OCI-M2 (cell line): ENCODE results near the gene PPM1L.

ENCODE experiments used
- DNase-seq: peaks from one replicate; lab custom pipeline; 2025; ENCODE audit not compliant: unreplicated experiment; lab: John Stamatoyannopoulos, UW

The PPM1L gene

DNA sequence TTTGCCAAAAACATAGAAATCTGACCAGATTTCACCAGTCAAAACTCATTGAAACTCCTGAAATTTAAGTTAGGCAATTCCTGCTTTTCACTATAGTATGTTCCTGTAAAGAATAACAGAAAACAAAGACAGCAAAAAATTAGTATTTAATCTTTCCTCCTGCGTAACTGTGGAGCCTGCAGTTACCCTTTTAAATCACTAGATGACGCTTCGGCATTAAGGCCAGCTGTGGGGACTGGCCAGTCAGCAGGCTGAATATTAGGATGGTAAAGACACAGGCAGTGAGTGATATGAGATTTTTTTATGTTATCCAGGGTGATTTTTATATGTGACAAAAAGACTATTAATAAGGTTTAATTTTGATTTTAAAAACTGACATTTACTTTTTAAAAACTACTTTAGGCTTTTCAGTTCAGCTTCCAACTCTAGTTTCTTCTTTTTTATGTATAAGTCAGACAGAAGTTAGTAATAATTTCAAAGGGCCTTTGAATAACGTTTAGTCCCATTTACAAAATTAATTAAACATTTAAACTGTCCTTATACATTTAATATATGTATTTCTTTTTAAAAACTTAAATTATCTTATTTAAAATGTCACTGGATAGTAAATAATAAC, 165.1 kb downstream of the PPM1L start:
- no peak for DNase-seq

DNA sequence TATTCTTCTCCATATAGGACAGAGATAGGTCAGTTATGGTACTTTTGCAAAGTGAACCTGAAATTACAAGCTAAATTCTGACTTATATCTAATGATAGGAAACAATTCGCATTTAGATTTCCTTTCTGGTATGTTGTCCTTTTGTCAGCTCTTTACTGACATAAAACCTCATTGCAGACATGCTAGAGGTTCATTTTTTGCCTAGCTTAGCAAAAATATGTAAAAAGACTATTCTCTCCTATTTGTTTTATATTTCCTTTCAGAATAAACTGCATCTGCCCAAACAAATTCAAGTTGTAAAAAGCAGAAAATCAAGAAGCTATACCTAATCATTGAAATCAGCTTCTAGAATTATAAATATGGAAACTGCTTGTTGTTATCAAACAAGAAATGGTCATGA, 168.7 kb downstream of the PPM1L start:
- DNase-seq: no peak

DNA sequence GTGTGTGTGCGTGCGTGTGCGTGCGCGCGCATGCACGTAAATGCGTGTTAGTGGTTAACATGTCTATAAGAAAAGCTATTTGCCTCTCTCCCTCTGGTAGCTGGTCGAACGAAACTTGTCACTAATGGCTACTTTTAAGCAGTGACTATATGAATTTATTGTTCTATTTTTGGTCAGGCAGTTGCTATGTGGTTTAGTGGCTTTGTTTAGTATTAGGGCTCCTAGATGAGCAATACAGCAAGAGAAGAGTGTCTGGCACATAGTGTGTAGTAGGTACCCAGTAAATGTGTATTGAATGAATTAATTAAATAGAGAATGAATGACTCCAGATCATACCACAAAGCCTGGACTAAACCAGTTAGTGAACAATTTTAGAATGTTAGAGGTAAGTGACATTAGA, 171.6 kb downstream of the PPM1L start:
- DNase-seq: no peak

DNA sequence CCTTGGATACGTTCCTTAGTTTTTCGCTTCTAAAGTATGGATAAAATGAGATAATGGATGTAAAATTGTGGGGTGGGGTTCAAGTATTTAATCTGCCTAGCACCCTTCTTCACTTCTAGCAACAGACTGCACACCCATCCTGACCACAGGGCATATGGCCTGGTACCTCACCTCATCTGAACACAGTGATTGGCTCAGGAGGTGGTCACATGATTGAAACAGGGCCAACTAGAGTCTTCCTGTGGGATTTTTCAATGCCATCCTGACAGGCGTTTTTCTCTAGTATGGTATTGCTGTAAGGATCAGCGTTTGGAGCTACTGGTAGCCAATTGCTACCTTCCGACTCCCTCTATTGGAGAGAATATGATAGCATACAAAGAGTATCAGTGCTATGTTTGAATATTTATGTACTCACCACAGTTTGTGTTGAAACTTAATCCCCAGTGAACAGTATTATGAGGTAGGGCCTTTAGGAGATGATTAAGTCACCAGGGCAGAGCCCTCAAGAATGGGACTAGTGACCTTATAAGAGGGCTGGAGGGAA, 172.2 kb downstream of the PPM1L start:
- DNase-seq: no peak

DNA sequence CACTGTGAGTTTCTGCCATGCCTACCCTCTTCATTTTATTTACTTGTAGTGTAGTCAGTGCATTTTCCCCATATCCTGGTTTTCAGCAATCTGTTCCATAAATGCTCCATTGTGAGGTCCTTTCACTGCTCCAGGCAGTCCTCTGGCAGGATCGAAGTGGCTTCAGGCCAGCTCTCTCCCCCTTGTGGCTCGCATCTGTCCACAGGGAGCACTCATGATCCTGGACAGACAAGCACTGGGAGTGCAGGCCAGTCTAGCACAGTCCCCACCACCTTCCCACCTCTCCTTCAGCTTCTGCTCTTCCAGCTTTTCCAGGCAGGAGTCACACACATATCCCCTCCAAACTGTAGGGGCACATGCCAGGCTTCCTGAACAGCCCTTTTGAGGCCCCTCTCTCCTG, 173.6 kb downstream of the PPM1L start:
- no peak for DNase-seq

DNA sequence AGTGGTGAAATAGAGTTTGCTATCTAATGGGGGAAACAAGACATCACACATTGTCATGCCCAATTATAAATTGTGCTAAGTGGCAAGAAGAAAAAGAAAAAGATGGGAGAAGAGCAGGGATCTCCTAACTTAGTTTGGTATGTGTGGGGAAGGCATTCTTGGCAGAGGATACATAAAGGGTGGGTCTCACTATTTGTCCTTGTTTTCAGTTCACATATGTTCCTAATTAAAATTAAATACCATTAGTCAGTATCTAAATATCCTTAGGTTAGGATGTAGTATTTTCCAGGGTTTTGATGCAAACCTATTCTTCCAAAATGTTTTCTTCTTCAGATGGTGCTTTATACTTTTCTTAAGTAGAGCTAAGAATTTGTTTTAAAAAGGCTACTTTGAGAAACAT, 175.4 kb downstream of the PPM1L start:
- DNase-seq: no peak

DNA sequence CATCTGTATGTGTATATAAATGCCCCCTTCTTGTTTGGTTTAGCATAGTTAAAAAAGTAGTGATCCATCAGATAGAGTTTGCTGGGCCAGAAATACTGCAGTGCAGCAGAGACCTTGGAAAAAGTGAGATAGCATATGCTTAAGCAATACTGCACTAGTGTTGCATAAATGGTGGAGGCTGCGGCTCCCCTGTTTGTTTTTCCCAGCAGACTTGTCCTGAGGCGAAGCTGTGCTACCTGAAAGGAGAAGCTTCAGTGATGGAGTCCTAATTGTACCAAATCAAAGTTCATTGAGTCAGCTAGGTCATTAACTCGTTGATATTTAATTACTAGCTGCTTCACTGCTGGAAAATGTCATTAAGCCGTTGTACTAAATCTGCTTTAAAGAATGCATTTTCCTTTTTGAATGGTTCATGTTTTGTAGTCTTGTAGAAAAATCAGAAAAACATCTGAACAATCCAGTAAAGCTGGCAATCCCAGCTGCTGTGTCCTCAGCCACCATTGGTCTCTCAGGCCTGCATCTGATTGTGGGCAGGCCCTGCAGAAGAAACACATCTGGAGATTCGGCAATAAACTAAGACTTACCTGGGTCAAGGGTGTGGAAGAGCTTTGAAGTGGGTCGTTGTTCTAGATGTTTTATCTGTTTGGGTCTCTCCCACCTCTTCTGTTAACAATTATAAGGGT, 179.5 kb downstream of the PPM1L start:
- no peak for DNase-seq

DNA sequence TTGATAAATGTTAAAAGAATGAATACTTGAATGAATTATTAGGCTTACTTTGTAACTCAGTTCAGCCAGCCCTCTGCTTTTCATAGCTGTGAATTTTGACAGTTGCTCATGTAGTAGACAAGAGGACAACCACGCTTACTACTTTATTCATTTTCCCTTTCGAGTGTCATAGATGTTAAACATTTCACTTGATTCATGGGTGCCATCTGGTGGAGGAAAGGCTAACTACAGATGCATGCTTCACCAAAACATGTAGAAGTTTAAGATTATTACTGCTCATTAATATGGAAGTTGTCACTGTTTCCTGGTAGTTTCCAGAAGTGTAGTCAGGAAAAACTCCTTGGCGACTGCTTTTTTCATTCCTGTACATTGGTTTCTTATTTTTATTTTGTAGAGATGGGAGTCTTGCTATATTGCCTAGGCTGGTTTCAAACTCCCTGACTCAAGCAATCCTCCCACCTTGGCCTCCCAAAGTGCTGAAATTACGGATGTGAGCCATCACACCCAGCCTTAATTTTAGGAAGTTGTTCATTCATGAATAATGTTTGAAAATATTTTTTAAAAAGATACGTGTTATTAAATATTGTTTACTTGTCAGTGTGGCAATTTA, 186.0 kb downstream of the PPM1L start:
- no peak for DNase-seq

DNA sequence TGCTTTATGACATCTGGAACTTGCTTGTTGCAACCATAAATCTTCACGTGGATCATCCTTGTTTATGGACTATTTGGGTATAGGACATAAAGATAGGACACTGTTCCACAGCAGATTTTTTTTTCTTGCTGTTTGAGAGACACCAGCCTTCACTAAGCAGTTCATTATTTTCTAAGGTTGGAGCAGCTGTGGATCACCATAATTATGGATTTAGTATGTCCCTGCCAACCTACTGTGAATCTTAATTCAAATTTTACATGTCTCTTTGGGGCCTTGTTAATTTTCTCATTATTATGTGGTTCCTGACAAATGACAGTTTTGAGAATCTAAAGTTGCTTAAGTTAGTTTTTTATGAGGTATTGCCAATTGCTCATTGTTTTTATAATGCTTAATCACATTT, 188.0 kb downstream of the PPM1L start:
- no peak for DNase-seq

DNA sequence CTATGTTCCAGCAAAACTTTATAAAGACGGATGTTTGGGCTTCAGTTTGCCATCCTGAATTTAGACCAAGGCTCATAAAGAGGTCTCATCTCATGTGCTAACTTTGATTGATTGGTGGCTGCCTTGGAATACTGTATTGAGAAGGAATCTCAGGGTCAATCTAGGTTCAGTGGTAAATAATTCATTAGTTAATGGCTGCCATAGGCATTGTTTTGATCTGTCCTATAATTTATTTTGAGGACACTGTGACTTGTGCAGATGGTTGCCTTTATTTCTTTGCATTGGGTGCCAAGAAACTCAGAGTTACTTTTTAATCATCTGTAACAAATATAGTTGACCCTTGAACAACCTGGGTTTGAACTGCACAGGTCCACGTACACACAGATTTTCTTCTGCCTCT, 189.3 kb downstream of the PPM1L start:
- no peak for DNase-seq

DNA sequence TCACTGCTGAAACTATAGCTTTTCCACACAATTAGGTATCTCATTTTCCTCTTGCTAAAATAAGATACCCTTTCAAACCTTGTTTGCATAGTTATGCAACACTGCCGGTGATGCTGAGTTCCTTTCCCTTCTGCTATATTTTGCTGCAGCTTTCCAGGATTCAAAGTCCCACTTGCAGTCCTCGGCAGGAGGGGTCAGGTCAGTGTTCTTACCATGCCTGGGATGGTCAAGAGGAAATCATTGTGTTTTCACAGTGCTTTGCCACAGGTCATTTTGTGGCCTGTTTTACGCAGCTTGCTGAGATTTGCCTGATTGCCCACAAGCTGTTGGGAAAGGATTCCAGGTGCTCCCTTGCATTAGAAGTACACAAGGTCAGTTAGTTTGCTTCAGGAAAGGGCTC, 192.2 kb downstream of the PPM1L start:
- no peak for DNase-seq

DNA sequence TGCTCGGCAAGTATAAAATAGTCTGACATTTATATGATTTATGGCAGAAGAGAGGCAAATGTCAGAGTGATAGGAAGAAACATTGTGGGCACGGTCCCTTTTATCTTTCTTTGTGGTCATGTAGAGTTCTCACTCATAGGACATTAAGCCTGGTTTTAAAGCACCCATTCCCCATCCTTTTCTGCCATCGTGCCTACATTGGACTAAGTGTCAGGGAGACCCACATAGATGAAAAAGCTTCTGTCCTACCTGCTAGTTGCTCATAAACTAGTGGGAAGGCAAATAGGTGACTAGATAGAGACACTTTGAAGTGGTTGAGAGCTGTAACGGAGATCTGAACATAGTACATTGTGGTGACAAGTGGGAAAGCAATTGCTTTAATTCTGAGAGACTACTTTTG, 193.4 kb downstream of the PPM1L start:
- no peak for DNase-seq

DNA sequence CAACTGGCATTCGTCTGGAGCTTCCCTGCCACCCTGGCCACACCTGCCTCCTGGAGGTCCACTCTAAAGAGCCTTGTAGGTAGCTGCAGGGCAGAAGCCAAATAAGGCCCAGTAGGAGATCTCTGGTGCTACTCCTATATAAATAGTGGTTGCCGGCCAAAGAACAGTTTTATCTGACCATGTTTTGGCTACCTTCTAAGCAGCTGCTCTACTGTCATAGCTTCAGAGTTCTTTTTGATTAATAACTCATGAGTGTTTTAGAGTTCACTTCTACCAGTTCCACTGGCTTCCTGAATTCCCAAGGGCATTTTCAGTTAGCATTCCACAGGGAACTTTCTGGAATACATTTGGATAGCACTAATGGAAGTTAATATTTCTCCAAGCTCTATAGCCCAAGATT, 194.5 kb downstream of the PPM1L start:
- DNase-seq: no peak

DNA sequence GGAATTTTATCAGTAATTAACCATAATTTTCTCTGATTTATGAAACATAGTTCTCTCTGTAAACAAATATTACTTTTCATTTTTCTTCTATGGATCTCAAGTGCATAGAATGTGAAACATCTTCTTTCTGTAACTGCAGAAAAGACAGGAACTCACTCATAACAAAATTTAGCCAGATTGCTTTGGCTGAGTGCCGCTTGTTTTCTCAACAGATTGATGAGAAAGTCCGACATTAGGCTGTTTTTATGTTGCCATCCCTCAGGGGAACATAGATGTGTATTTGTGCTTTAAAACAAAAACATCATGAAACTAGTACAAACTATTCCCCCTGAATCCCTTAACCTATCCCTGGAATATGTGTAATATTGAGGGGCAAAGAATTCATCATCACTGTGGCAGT, 194.9 kb downstream of the PPM1L start:
- no peak for DNase-seq

DNA sequence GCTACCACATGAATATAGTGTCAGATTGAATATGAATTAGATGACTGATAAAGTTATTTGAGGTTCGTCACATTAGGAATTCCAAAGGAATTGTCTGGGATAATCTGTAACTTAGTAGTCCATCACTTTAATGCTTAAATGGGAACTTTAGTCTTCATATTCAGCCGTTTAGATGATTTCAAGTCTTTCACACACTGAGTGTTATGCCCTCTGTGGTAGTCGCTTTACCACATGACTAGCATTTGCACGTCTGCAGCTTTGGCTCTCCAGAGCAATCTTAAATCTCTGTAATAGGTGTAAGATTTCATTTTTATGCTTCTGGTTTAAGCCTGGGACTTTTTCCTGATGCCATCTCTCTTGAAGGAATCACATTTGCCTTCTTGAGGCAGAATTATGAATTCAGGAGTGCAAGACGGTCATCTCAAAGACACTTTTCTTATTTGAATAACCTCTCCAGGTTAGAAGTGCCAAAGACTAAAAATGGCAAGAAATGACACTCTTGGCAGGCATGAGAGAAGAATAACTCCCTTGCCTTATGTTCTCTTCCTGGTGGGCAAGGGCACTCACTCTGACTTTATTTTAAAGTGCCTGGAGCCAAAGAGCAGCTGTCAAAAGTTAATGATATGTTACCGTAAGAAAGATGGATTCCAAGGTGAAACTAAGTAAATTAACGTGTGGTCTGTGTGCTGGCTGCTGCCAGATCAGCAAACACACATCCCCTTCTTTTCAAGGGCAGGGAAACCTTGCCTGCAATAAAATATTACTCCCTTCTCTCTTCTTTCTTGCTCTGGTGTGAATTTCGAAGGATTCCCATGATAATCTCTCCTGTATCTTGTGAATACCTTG, 195.8 kb downstream of the PPM1L start:
- no peak for DNase-seq

DNA sequence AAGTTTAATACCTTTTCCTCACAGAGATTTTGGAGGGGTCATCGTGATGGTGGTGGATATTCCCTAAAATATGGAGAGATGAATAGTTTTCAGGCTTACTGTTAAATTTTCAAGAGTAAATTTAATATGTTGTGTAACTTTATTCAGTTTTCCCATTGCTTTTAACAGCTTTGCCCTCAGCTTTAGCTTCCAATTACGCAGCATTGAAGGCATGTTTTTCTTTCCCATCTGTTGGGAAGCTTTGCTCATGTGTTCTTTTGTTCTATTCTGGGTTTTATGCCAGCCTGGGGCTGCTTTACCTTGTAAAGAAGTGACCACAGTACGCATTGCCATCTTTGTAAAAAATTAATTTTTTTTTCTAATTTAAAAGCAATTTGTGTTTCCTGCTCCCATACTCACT, 197.7 kb downstream of the PPM1L start:
- no peak for DNase-seq

DNA sequence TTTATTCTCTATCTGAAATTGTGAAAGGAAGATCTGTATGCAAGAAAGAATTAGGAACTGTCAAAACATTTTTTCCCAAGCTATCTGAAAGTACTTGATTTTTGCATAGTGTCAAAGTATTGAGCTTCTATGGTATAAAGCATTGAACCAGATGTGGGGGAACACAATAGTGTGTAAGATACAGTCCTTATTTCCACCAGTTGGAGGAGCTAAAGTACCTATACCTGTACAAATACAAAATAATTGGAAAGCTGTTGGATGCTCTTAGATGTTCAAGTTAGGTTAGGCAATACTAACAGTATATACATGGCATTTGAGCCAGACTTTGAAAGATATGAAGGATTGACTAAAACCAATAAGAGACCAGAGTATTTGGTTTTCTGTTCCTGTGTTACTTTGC, 200.8 kb downstream of the PPM1L start:
- DNase-seq: no peak

DNA sequence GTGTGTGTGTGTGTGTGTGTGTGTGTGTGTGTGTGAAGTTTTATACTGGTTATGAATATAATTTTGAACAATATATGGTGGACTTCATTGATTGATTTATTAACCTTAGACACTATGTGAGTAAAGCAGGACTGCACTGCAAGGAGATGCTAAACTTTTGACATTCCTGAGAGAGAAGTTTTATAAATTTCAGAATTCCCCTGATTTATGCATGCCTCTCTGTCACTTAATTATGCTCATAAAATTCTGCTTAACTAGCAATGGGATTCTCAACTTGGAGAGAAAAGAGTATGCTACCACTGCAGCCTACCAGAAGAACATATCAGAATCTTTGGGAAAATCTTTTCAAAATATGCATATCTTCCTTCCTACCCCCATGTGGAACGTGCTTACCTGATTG, 204.5 kb downstream of the PPM1L start:
- no peak for DNase-seq

DNA sequence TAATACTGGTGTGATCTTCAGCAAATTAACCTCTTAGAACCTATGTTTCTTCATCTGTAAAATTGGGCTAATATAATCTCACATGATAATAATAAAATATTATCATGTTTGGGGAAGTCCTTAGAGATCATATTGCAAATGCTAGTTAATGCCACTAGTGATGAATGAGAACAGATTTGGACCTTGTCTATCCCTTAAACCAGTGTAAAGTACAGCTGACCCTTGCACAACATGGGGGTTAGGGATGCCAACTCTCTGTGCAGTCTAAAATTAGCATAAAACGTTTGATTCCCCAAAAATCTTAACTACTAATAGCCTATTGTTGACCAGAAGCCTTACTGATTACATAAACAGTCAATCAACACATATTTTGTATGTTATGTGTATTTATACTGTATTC, 207.9 kb downstream of the PPM1L start:
- DNase-seq: no peak

DNA sequence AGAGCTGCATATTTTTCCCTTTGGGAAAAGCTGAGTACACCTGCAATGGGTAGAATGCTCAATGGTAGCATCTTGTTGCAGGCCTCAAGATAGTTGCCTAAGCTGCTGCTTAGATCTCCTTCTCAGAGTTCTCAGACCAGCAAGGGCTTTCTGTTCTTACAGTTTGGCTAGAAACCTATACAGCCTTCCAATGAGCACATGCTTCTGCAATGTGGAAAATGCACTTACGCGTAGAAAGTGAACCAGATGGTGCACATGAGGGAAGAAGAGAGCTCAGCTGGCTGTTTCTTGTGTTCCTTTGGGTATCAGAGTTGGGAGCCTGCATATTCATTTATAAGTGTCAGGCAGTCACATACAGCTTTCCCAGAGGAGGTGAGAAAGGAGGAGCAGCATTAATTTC, 212.7 kb downstream of the PPM1L start:
- no peak for DNase-seq

DNA sequence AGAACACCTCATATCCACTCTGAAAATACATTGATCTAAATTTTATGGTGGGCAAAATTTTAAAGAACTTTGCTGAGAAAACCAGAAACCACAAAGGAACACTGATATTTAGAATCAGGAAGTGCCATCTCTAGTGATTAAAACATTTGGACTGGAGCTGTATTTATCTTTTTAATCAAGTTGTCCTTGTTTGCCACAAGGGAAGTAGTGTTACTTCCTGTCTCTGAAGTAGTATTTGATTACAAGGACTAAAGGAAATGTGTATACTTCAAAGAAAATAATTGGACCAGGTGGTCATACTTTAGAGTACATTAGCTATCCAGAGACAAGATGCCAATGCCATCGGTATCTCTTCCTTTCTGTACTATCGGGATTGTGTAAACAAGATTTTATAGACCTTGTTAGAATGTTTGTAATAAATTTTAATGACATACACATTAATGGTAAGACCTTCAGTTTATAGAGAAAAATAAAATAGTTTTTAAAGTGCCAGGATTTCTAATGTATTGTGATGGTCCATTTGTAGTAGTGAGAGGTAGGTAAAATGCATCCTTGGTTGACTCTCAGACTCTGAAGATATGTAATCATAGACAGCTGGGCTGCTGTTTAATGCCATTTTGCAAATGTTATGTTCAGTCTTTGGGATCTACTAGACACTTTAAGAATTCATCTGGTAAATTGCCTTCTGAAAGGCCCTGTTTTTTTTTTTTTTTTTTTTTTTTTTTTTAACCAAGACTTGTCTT, 217.2 kb downstream of the PPM1L start:
- DNase-seq: no peak
